ENCODE measurements around the gene PPDPF.

DNA sequence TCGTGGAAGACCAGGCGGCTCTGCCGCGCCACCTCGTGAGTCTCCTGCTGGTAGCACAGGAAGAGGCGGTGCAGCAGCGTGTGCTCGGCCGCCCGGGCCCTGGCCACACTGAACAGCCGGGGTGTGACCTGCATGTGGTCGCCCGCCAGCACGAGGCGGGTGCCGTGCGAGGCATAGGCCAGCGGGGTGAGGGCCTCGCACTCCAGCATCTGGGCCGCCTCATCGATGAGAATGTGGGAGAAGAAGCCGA is 46.5 kb downstream of the PPDPF start:
- TF ChIP-seq POLR2A (IDR thresholded peaks at IDR 0.05; ENCODE audit: low read depth, low read length) (no peak), EZH2 (IDR thresholded peaks at IDR 0.05; ENCODE audit: borderline replicate concordance, low read depth, low read length, severe bottlenecking) (no peak)
